Ishikawa (cell line): ENCODE results near the gene VWF.

Source experiments
- CEBPB ChIP-seq: IDR thresholded peaks from 2 replicates; pipeline ENCODE4 v1.6.1; 2012
- CREB1 ChIP-seq: IDR thresholded peaks from 2 replicates; pipeline ENCODE4 v1.6.1; 2012; ENCODE audit warnings: low read depth
- EGR1 ChIP-seq: IDR thresholded peaks from 2 replicates; pipeline ENCODE4 v1.6.1; 2012
- EP300 ChIP-seq: IDR thresholded peaks from 2 replicates; pipeline ENCODE4 v1.6.1; 2012; ENCODE audit warnings: borderline replicate concordance
- FOXM1 ChIP-seq: IDR thresholded peaks from 2 replicates; pipeline ENCODE4 v1.6.1; 2012; ENCODE audit warnings: low read depth, borderline replicate concordance
- NFIC ChIP-seq: IDR thresholded peaks from 2 replicates; pipeline ENCODE4 v1.6.1; 2012
- RAD21 ChIP-seq: IDR thresholded peaks from 2 replicates; pipeline ENCODE4 v1.6.1; 2012; ENCODE audit warnings: low read depth
- TAF1 ChIP-seq: IDR thresholded peaks from 2 replicates; pipeline ENCODE4 v1.6.1; 2012; ENCODE audit warnings: low read depth, mild to moderate bottlenecking
- TCF12 ChIP-seq: IDR thresholded peaks from 2 replicates; pipeline ENCODE4 v1.6.1; 2012; ENCODE audit warnings: low read depth
- TEAD4 ChIP-seq: IDR thresholded peaks from 2 replicates; pipeline ENCODE4 v1.6.1; 2012
- YY1 ChIP-seq: IDR thresholded peaks from 2 replicates; pipeline ENCODE4 v1.6.1; 2012; ENCODE audit warnings: low read depth
- ZBTB7A ChIP-seq: IDR thresholded peaks from 2 replicates; pipeline ENCODE4 v1.6.1; 2012; ENCODE audit warnings: low read depth
- TF ChIP-seq, protein P1 (sequence below): IDR thresholded peaks from 2 replicates; pipeline ENCODE4 v1.6.1; 2012
- TF ChIP-seq, protein P2 (sequence below): IDR thresholded peaks from 2 replicates; pipeline ENCODE4 v1.6.1; 2012; ENCODE audit warnings: low read depth, mild to moderate bottlenecking
- TF ChIP-seq, protein P3 (sequence below): IDR thresholded peaks from 2 replicates; pipeline ENCODE4 v1.6.1; 2012

VWF gene

DNA sequence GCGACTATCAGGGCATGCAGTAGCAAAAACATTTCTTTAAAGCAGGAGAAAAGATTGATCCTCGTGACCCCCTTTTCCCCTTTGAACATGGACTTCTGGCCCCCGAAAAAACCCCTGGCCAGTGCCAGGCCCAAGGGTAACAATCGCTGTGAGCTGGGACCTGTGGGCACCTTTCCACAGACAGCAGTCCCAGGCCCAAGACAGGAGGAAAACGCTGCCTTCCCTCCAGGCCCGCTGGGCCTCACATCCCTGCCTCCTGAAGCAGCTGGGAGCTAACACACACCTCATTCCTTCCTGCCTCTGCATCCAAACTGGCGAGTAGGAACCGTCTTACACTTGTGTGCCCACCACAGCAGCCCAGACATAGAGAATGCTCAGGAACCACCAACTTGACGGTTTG, 1.2 kb downstream of the VWF start:
- TF ChIP-seq CREB1 (no peak), FOXM1 (no peak), ZBTB7A (no peak), TAF1 (no peak), RAD21 (no peak), NFIC (no peak), TEAD4 (no peak), CEBPB (no peak)
- TF ChIP-seq, protein P1, sequence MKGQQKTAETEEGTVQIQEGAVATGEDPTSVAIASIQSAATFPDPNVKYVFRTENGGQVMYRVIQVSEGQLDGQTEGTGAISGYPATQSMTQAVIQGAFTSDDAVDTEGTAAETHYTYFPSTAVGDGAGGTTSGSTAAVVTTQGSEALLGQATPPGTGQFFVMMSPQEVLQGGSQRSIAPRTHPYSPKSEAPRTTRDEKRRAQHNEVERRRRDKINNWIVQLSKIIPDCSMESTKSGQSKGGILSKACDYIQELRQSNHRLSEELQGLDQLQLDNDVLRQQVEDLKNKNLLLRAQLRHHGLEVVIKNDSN = no peak
- TF ChIP-seq, protein P2, sequence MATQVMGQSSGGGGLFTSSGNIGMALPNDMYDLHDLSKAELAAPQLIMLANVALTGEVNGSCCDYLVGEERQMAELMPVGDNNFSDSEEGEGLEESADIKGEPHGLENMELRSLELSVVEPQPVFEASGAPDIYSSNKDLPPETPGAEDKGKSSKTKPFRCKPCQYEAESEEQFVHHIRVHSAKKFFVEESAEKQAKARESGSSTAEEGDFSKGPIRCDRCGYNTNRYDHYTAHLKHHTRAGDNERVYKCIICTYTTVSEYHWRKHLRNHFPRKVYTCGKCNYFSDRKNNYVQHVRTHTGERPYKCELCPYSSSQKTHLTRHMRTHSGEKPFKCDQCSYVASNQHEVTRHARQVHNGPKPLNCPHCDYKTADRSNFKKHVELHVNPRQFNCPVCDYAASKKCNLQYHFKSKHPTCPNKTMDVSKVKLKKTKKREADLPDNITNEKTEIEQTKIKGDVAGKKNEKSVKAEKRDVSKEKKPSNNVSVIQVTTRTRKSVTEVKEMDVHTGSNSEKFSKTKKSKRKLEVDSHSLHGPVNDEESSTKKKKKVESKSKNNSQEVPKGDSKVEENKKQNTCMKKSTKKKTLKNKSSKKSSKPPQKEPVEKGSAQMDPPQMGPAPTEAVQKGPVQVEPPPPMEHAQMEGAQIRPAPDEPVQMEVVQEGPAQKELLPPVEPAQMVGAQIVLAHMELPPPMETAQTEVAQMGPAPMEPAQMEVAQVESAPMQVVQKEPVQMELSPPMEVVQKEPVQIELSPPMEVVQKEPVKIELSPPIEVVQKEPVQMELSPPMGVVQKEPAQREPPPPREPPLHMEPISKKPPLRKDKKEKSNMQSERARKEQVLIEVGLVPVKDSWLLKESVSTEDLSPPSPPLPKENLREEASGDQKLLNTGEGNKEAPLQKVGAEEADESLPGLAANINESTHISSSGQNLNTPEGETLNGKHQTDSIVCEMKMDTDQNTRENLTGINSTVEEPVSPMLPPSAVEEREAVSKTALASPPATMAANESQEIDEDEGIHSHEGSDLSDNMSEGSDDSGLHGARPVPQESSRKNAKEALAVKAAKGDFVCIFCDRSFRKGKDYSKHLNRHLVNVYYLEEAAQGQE = no peak
- TF ChIP-seq, protein P3, sequence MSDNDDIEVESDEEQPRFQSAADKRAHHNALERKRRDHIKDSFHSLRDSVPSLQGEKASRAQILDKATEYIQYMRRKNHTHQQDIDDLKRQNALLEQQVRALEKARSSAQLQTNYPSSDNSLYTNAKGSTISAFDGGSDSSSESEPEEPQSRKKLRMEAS = no peak

DNA sequence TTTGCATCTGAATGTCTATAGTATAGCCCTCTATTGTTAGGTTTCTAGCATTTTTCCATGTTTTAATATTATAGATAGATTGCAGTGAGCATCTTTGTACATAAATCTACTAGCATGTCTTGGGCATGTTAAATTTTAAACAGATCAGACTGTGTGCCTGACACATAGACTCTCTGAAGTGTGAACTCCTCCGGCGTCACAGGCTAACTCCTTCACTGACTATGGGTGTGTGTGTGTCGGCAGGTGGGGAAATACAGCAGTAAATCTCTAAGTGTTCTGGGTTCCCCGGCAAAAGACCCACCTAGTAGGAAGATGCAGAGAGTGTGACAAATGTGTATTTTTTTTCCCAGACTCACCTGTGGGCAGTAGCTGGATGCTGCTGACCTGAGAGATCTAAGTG, 2.3 kb downstream of the VWF start:
- no peak for TF ChIP-seq EGR1

DNA sequence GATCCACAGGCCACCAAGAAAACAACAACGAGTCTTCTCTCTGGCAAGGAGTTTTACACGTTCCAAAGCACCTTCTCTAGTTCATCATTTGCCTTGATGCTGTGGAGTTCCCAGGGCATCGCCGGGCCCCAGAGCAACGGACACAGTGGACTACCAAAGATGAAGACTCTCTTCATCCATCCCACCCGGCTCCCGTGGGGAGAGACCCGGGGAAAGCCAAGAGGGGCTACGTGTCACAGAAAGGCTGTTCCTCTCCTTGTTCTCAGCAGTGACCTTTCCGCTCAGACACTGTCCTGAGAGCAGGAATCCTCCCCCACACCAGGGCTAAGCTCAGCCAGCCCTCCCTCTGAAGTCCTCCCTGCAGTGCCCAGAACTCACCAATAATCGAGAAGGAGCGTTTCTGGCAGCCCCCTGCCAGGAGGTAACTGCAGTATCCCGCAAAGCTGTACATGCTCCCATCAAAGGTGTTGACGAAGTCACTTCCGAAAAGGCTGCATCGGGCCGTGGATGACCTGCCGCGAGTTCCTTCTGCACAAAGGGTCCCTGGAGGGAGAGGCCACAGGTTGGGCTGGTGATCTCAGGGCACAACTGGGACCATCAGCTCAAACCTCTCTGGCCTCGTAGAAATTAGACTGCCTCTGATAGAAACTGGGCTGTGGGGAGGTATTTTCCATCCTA, 3.5 kb downstream of the VWF start:
- TF ChIP-seq TAF1 (no peak), NFIC (no peak), RAD21 (no peak), EGR1 (no peak), EP300 (no peak), ZBTB7A (no peak), FOXM1 (no peak), YY1 (no peak), CEBPB (no peak), TEAD4 (no peak), TCF12 (no peak), CREB1 (no peak)
- TF ChIP-seq, protein P3 = no peak
- TF ChIP-seq, protein P1 = no peak
- TF ChIP-seq, protein P2 = no peak

DNA sequence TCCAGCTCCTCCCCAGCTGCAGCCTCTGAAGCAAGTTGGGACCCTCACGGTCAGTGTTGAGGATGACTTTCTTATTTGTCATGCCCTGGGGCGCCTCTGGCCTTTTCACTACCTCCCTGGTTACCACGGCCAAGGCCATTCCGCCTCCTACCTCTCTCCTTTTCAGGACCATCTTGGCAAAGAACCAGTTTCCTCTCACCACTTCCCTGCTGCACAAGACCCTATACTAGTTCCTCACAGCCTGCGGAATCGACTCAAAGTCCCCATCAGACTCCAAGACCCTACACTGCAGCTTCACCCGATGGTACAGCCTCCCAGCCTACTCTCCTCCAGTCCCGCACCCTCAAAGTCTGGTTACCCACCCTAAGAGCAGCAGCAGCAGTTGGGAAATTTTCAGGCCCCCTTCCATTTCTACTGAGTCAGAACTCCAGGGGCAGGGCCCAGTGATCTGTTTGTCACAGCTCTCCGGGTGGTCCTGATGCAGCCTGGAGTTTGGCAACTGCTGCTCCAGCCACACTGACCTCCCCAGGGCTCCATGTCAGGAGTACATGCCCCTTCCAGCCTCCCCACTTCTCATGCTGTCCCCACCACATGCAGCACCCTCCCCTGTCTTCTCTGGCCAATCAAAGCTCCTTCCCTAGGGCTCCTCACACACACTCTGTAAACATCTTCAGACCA, 5.4 kb downstream of the VWF start:
- no peak for TF ChIP-seq NFIC
- TF ChIP-seq, protein P2 = no peak
- TF ChIP-seq, protein P1 = no peak
- TF ChIP-seq FOXM1 = no peak
- TF ChIP-seq CEBPB = no peak
